ENCODE data around the gene SPOCK2. TPM values are rescaled to one million over a fixed set of nuclear protein-coding genes. Genes with fewer than 3 reads are reported as not detected.
"Not testable (repeated sequence)": the region's sequence is repeated elsewhere in the genome, so short reads cannot be mapped to it uniquely, and the experiment has no call there.

The SPOCK2 gene
- total RNA-seq, 1 experiment from 2014 or later = 1.1 TPM

DNA sequence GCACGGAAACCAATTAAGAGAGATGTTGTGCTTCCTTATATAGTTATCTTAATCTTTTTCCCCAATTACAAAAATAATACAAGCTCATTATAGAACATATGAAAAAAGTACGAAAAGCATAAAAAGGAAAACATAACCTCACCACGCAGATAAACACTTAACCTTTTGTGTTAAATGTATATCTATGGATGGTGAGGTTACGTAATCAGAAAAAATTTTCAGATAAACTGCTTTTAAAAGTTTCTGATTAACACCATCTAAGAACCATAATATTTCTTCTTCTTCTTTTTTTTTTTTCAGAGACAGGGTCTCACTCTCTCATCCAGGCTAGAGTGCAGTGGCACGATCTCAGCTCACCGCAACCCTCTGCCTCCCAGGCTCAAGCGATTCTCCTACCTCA lies 49.2 kb upstream of the SPOCK2 start:
- no peak overlapping the region for H3K4me2 ChIP-seq (ENCODE audit: low read length)
- no peak for TF ChIP-seq CEBPB (IDR thresholded peaks at IDR 0.05; ENCODE audit: low read depth)
- TF ChIP-seq JUND (IDR thresholded peaks at IDR 0.05) = no peak
- no peak for TF ChIP-seq CBX3 (IDR thresholded peaks at IDR 0.05; ENCODE audit: low read depth)
- no peak for TF ChIP-seq SIN3A (IDR thresholded peaks at IDR 0.05; ENCODE audit: low read depth)
- TF ChIP-seq RAD21 (IDR thresholded peaks at IDR 0.05; ENCODE audit: low read depth) = no peak
- no peak for TF ChIP-seq POLR2A (IDR thresholded peaks at IDR 0.05; ENCODE audit: borderline replicate concordance, extremely low read depth, insufficient read depth, insufficient read length)
- TF ChIP-seq FOSL1 (IDR thresholded peaks at IDR 0.05; ENCODE audit: low read depth) = no peak
- no peak for TF ChIP-seq EZH2 (IDR thresholded peaks at IDR 0.05)
- no peak for TF ChIP-seq SP1 (IDR thresholded peaks at IDR 0.05; ENCODE audit: low read depth)
- TF ChIP-seq, protein P1, sequence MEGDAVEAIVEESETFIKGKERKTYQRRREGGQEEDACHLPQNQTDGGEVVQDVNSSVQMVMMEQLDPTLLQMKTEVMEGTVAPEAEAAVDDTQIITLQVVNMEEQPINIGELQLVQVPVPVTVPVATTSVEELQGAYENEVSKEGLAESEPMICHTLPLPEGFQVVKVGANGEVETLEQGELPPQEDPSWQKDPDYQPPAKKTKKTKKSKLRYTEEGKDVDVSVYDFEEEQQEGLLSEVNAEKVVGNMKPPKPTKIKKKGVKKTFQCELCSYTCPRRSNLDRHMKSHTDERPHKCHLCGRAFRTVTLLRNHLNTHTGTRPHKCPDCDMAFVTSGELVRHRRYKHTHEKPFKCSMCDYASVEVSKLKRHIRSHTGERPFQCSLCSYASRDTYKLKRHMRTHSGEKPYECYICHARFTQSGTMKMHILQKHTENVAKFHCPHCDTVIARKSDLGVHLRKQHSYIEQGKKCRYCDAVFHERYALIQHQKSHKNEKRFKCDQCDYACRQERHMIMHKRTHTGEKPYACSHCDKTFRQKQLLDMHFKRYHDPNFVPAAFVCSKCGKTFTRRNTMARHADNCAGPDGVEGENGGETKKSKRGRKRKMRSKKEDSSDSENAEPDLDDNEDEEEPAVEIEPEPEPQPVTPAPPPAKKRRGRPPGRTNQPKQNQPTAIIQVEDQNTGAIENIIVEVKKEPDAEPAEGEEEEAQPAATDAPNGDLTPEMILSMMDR (IDR thresholded peaks at IDR 0.05 in 2 of 3, conservative IDR thresholded peaks at IDR 0.05 in 1 of 3; ENCODE audit: borderline replicate concordance in 1 of 3, insufficient read depth in 1 of 3, low read depth in 2 of 3, low read length in 2 of 3) = no peak
- TF ChIP-seq EGR1 (IDR thresholded peaks at IDR 0.05; ENCODE audit: low read depth) = no peak
- TF ChIP-seq, protein P2, sequence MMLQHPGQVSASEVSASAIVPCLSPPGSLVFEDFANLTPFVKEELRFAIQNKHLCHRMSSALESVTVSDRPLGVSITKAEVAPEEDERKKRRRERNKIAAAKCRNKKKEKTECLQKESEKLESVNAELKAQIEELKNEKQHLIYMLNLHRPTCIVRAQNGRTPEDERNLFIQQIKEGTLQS (IDR thresholded peaks at IDR 0.05) = no peak
- TF ChIP-seq ZFX (IDR thresholded peaks at IDR 0.05) = no peak
- TF ChIP-seq, protein P3, sequence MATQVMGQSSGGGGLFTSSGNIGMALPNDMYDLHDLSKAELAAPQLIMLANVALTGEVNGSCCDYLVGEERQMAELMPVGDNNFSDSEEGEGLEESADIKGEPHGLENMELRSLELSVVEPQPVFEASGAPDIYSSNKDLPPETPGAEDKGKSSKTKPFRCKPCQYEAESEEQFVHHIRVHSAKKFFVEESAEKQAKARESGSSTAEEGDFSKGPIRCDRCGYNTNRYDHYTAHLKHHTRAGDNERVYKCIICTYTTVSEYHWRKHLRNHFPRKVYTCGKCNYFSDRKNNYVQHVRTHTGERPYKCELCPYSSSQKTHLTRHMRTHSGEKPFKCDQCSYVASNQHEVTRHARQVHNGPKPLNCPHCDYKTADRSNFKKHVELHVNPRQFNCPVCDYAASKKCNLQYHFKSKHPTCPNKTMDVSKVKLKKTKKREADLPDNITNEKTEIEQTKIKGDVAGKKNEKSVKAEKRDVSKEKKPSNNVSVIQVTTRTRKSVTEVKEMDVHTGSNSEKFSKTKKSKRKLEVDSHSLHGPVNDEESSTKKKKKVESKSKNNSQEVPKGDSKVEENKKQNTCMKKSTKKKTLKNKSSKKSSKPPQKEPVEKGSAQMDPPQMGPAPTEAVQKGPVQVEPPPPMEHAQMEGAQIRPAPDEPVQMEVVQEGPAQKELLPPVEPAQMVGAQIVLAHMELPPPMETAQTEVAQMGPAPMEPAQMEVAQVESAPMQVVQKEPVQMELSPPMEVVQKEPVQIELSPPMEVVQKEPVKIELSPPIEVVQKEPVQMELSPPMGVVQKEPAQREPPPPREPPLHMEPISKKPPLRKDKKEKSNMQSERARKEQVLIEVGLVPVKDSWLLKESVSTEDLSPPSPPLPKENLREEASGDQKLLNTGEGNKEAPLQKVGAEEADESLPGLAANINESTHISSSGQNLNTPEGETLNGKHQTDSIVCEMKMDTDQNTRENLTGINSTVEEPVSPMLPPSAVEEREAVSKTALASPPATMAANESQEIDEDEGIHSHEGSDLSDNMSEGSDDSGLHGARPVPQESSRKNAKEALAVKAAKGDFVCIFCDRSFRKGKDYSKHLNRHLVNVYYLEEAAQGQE (IDR thresholded peaks at IDR 0.05; ENCODE audit: low read depth) = no peak
- no peak for TF ChIP-seq ZNF274 (IDR thresholded peaks at IDR 0.05; ENCODE audit: low read depth, low read length)
- no peak for TF ChIP-seq YY1 (IDR thresholded peaks at IDR 0.05; ENCODE audit: extremely low read depth, insufficient replicate concordance, low read depth, low read length)
- no peak for TF ChIP-seq TCF7L2 (IDR thresholded peaks at IDR 0.05; ENCODE audit: borderline replicate concordance, extremely low read depth, insufficient read depth, insufficient read length)
- H3K36me3 ChIP-seq (ENCODE audit: control insufficient read depth in 1 of 2, insufficient read depth in 2 of 2, low read length in 2 of 2) = 0 out of 4 replicates have a peak, but pooled peaks cover 0 to 3% of the 10 kb centered on the region in 2 experiments
- intact Hi-C loops (cut with micrococcal nuclease) = no loop called here
- ATAC-seq (no peak), DNase-seq (ENCODE audit: low read depth, low spot score) (no peak)
- no peaks in the 10 kb centered on the region for H3K27me3 ChIP-seq (ENCODE audit: insufficient read depth, low read length)
- H2AFZ ChIP-seq (ENCODE audit: low read depth, low read length, poor library complexity, severe bottlenecking) = no peak overlapping the region
- ChIA-PET RAD21 (ENCODE audit: low non-redundant PET in 1 of 2, low total read pairs in 2 of 2, uncharacterized antibody in 2 of 2, unreplicated experiment in 2 of 2) (no interaction called here), CTCF (interaction anchor here (2.3 kb wide), 1 partner anchor 11 kb away, joined by 10 read pairs; no protein-coding TSS in a partner anchor), POLR2A (no interaction called here)
- no peaks in the 10 kb centered on the region for H4K20me1 ChIP-seq (ENCODE audit: insufficient read depth)
- no peak overlapping the region for H3K4me3 ChIP-seq (replicated peaks in 1 of 2; ENCODE audit: low read depth in 1 of 2, low read length in 2 of 2)
- BruUV-seq (replicated peaks) = no TSS peak
- H3K27ac ChIP-seq (ENCODE audit: low read depth, low read length) = no peak overlapping the region
- H3K79me2 ChIP-seq (ENCODE audit: insufficient read depth, low read length) = no peaks in the 10 kb centered on the region
- peaks cover 0 to 4% of the 10 kb centered on the region in 2 experiments; a peak in 1 of 4 replicates for H3K9me3 ChIP-seq (ENCODE audit: control insufficient read depth in 1 of 2, insufficient read depth in 1 of 2, low read depth in 1 of 2, low read length in 2 of 2)
- H3K9ac ChIP-seq (ENCODE audit: low read length) = no peak overlapping the region
- H3K9me2 ChIP-seq (ENCODE audit: insufficient read depth) = no peaks in the 10 kb centered on the region
- peaks cover 11 to 19% of the 10 kb centered on the region in 2 experiments for H3K4me1 ChIP-seq (ENCODE audit: control insufficient read depth in 1 of 2, insufficient read depth in 2 of 2, low read length in 2 of 2)

- DNase-seq (ENCODE audit: low read depth, low spot score); H3K79me2 ChIP-seq (ENCODE audit: insufficient read depth, low read length); H3K4me2 ChIP-seq (ENCODE audit: low read length); RAD21 ChIA-PET (ENCODE audit: low non-redundant PET in 1 of 2, low total read pairs in 2 of 2, uncharacterized antibody in 2 of 2, unreplicated experiment in 2 of 2); POLR2A ChIA-PET; H3K27me3 ChIP-seq (ENCODE audit: insufficient read depth, low read length); H3K9me3 ChIP-seq (ENCODE audit: control insufficient read depth in 1 of 2, insufficient read depth in 1 of 2, low read depth in 1 of 2, low read length in 2 of 2); H3K4me3 ChIP-seq (replicated peaks in 1 of 2; ENCODE audit: low read depth in 1 of 2, low read length in 2 of 2); H2AFZ ChIP-seq (ENCODE audit: low read depth, low read length, poor library complexity, severe bottlenecking); H3K36me3 ChIP-seq (ENCODE audit: control insufficient read depth in 1 of 2, insufficient read depth in 2 of 2, low read length in 2 of 2); intact Hi-C loops (cut with micrococcal nuclease); H3K9ac ChIP-seq (ENCODE audit: low read length); BruUV-seq (replicated peaks); ATAC-seq; H4K20me1 ChIP-seq (ENCODE audit: insufficient read depth); H3K27ac ChIP-seq (ENCODE audit: low read depth, low read length); H3K9me2 ChIP-seq (ENCODE audit: insufficient read depth): not testable (repeated sequence)
- CTCF ChIA-PET = interaction anchor here (2.3 kb wide), 1 partner anchor 9 kb away, joined by 10 read pairs; no protein-coding TSS in a partner anchor
- peaks cover 11 to 19% of the 10 kb centered on the region in 2 experiments for H3K4me1 ChIP-seq (ENCODE audit: control insufficient read depth in 1 of 2, insufficient read depth in 2 of 2, low read length in 2 of 2)
Measured at GRCh38 chr10:72136225-72136624, 47.9 kb upstream of the SPOCK2 start.
